ENCODE data around the gene NEDD8. TPM values are rescaled to one million over a fixed set of nuclear protein-coding genes. Genes with fewer than 3 reads are reported as not detected.

The NEDD8 gene
- total RNA-seq, 6 experiments from 2014 or later: 309 to 401 (median 372) TPM

DNA sequence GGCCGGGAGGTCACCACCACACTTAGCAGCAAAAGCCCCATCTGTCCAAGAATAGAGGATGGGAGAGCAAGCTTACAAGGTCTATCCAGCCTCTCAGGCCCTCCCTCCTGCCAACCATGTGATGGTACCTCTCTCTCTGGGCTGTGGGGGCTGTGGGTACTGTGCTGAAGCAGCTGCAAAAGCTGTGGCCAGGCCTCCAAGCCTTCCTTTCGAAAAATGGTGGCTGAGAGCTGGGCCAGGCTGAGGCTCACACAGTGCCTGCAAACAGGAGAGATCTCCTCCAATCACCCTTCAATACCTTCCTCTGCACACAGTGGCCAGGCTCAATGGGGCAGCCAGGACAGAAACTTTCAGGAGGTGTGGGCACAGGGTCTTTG, 44.6 kb downstream of the NEDD8 start:
- TF ChIP-seq, protein P1, sequence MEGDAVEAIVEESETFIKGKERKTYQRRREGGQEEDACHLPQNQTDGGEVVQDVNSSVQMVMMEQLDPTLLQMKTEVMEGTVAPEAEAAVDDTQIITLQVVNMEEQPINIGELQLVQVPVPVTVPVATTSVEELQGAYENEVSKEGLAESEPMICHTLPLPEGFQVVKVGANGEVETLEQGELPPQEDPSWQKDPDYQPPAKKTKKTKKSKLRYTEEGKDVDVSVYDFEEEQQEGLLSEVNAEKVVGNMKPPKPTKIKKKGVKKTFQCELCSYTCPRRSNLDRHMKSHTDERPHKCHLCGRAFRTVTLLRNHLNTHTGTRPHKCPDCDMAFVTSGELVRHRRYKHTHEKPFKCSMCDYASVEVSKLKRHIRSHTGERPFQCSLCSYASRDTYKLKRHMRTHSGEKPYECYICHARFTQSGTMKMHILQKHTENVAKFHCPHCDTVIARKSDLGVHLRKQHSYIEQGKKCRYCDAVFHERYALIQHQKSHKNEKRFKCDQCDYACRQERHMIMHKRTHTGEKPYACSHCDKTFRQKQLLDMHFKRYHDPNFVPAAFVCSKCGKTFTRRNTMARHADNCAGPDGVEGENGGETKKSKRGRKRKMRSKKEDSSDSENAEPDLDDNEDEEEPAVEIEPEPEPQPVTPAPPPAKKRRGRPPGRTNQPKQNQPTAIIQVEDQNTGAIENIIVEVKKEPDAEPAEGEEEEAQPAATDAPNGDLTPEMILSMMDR (IDR thresholded peaks at IDR 0.05): no peak
- Mint-ChIP-seq H3K27me3 (ENCODE audit: insufficient read depth) (peaks cover 7% of the 10 kb centered on the region), H3K4me1 (ENCODE audit: low read depth) (peaks cover 35% of the 10 kb centered on the region), H3K36me3 (ENCODE audit: low read depth) (peaks cover 23% of the 10 kb centered on the region), H3K9me3 (no peaks in the 10 kb centered on the region), H3K4me3 (peak overlapping the region; percentile 90), H3K27ac (peak overlapping the region; percentile 92)
- DNase-seq: no peak

DNA sequence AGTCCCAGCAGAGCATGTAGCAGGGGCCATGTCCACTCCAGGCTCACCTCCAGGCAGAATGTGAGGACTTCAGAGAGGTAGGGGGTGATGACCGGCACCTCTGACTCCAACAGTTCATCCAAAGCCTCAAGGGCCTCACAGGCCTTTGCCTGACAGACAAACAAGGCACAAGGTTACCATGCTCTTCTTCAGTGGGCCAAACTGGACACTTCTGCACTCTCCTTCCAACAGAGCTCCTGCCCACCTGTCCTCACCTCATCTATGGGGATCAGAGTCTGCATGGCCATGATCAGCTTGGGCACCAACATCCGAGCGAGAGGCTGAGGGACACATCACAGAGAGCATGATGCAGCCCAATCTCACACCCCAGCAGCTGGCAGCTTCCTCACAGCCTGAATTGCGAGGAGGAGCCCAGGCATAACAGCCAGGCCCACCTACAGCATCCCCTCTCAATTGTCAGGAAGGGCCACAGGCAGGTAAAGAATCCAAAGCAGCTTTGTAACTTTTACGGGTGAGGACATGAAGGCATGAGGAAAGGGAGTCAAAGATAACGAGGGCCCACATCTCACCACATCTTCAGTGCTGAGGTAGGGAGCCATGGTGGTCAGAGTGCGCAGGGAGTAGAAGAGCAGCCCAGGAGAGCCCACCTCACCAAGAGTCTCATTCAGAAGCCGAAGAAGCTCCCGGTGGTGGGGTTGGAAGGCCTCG, 45.2 kb downstream of the NEDD8 start:
- Mint-ChIP-seq H3K4me3 (peak overlapping the region; percentile 90), H3K4me1 (ENCODE audit: low read depth) (peaks cover 30% of the 10 kb centered on the region), H3K27ac (peak overlapping the region; percentile 3; the same call in 1 of the 2 replicates), H3K27me3 (ENCODE audit: insufficient read depth) (peaks cover 7% of the 10 kb centered on the region), H3K36me3 (ENCODE audit: low read depth) (peaks cover 20% of the 10 kb centered on the region; the same call in 1 of the 2 replicates), H3K9me3 (no peaks in the 10 kb centered on the region)
- no peak for DNase-seq
- TF ChIP-seq, protein P1 (IDR thresholded peaks at IDR 0.05): no peak

DNA sequence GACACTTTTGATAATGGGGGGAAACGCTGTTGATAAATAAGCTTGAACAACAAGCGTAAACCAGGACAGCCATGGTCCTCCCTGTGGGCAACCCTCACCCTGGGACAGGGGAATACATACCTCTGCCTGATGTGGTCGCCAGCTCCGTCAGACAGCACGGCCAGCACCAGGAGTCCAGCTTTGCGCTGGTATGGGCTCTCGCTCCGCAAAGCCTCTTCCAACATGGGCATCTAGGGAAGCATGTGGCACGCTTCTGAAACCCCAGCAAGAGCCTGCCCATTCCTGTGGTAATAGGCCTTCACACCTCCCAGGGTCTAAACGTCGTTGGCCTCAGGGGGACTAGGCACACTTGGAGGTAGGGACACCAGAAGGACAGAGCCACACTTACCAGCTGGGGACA, 46.4 kb downstream of the NEDD8 start:
- Mint-ChIP-seq H3K27ac (no peak overlapping the region), H3K4me3 (no peak overlapping the region), H3K4me1 (ENCODE audit: low read depth) (peaks cover 33% of the 10 kb centered on the region), H3K27me3 (ENCODE audit: insufficient read depth) (peaks cover 7% of the 10 kb centered on the region; the same call in 1 of the 2 replicates), H3K9me3 (no peaks in the 10 kb centered on the region), H3K36me3 (ENCODE audit: low read depth) (peaks cover 16% of the 10 kb centered on the region; the same call in 1 of the 2 replicates)
- TF ChIP-seq, protein P1 (IDR thresholded peaks at IDR 0.05): no peak
- no peak for DNase-seq

DNA sequence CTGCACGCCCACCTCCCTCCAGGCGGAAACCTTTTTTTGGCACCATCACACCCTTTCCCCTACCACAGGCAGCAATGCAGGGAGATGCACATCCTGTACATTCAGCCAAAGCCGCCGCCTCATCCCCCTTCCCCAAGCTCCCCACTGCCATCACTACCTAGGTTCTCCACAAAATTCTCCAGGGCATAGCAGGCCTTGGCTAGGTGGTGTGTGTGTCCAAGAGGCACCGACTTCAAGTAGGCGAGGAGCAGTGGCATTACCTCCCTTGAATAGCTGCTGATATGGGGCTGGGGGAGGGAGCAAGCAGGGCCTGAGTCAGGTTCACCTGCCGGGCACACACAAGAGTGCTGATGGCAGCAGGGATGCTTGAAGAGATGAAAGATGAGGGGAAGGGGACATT, 47.1 kb downstream of the NEDD8 start:
- Mint-ChIP-seq H3K4me3 (no peak overlapping the region), H3K27me3 (ENCODE audit: insufficient read depth) (peaks cover 7% of the 10 kb centered on the region; the same call in 1 of the 2 replicates), H3K27ac (no peak overlapping the region), H3K9me3 (no peaks in the 10 kb centered on the region), H3K36me3 (ENCODE audit: low read depth) (peaks cover 13% of the 10 kb centered on the region), H3K4me1 (ENCODE audit: low read depth) (peaks cover 35% of the 10 kb centered on the region)
- no peak for DNase-seq
- TF ChIP-seq, protein P1 (IDR thresholded peaks at IDR 0.05): no peak

DNA sequence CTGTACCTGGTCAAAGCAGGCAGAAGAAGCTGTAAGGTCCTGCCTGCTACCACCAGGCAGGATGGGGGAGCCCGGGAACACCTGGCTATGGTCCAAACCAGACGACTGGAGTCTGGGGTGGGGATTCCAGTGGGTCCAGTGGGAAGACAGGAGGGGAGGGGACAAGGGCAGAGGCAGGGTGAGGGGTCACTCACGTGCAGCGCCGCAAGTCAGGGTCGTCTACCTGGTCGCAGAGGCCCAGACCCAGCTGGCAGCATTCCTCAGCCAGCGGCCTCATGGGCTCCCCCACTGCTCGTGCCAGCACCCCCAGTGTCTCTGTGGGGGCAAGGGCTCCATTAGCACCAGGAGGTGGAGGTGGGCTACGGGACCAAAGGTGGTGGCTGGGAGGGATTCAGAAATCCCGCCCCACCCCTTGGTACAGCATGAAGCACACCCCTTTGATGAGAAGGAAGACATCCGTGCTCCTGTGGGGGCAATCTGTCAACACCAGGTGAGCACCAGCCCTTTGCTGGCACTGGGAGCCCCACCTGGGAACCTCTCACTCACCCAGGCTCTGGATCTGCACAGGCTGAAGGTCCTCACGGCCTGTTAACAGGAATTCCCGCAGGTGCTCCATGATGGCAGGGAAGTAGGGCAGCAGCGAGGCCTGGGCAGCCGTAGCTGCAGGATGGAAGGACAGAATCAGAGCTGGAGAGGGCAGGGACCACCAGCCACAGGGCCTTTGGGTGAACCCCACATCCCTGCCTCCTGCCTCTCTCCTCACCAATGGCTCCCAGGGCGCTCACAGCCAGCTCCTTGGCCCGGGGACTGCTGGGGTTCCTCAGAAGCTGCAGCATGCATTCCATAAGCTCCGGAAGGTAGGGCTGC, 47.8 kb downstream of the NEDD8 start:
- TF ChIP-seq, protein P1 (IDR thresholded peaks at IDR 0.05): no peak
- Mint-ChIP-seq H3K36me3 (ENCODE audit: low read depth) (peaks cover 16% of the 10 kb centered on the region), H3K4me1 (ENCODE audit: low read depth) (peaks cover 35% of the 10 kb centered on the region), H3K9me3 (no peaks in the 10 kb centered on the region), H3K27me3 (ENCODE audit: insufficient read depth) (peaks cover 7% of the 10 kb centered on the region), H3K27ac (no peak overlapping the region), H3K4me3 (no peak overlapping the region)
- DNase-seq: no peak

All from HFFc6 (cell line).